Measurements from ENCODE around the gene PLXNA2.

Gene PLXNA2

DNA sequence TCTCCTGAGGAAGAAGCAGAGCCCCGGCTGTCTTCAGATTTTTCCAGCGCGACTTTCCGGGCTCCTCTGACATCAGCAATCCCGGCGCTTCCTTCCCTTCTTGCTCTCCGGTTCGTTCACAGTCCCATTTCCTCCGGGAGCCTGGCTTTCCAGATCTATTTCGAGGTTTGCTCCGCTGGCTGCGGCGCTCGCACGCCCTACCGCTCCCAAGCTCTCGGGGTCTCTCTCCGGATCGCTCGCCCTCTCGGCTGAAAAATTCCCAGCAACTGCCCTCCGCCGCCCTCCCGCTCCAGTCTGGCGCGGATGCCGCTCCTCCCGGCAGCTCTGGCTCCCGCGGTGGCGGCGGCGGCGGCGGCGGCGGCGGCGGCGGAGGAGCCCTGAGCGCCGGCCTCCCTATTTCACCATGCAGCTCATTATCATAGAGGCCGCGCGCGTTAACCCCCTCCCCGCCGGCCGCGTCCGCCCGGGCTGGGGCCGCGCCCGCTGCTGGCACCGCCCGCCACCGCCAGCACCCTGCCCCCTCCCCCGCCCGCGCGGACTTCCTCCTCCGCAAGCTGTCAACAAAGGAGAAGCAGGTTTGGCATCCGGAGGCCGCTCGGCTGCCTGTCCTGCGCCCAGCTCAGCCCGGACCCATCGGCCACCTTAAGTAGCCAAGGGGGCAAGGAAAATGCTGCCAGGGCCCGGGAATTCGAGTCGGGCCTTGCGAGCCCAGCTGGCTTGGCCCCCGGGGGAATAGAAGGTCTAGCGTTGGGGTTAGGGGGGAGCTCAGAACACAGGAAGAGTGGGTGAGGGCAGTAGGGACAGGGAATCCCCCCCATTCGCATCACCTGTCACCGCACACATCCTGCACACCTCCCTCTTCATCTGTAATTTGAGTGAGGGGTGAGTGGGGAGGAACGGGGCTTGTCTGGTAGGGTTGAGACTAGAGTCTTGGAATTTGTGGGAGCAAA is at the start of gene PLXNA2:
Gene PLXNA2, minus strand, starts transcription at position 418 of the 950 bp plus-strand sequence. CDS start 26,462 bp downstream, outside the sequence.
- DNase-seq (ENCODE audit: low read depth) = peak; percentile 18

- DNase-seq (ENCODE audit: low read depth) = no peak
Measured at GRCh38 chr1:208292908-208293307, 48.7 kb upstream of the PLXNA2 start.

- no peak for DNase-seq (ENCODE audit: low read depth)
Measured at GRCh38 chr1:208291923-208292711, 47.9 kb upstream of the PLXNA2 start.

DNA sequence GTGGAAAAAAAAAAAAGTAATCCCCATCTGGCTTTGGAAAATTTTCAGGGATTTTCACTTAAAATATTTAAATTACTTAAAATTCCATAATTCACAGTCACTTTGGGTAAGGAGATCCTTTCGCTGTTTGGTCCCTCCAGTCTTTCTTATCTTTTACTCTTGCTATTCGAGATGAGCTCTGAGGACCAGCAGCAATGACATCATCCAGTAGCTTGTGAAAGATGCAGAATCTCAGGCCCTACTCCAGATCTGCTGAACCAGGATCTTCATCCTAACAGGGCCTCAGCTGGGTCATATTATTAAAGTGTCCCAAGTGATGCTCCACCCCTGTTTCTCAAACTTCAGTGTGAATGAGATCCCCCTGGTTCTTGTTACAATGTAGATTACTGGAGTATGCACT is 46.9 kb upstream of the PLXNA2 start:
- no peak for DNase-seq (ENCODE audit: low read depth)

DNA sequence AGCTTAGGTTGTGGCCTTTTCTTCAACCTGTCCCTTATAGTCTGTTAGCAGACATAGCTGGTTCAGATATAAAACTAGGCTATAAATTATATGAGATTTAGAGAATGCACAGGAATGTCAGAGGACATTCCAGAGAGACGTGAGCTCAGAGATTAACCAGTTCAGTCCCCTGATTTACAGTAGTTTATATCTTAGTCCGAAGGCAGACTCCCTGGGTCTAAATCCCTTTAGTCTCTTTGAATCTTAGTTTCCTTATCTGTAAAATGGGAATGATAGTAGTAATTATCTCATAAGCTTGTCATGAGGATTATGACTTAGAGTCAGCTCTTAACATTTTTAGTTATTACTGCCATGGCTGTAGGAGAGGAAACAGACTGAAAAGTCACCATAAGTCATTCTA is 45.5 kb upstream of the PLXNA2 start:
- no peak for DNase-seq (ENCODE audit: low read depth)

- DNase-seq (ENCODE audit: low read depth) = no peak
Measured at GRCh38 chr1:208288495-208288894, 44.3 kb upstream of the PLXNA2 start.

GRCh38 chr1:208280681-208281450 is 36.7 kb upstream of the PLXNA2 start:
- no peak for DNase-seq (ENCODE audit: low read depth)

DNA sequence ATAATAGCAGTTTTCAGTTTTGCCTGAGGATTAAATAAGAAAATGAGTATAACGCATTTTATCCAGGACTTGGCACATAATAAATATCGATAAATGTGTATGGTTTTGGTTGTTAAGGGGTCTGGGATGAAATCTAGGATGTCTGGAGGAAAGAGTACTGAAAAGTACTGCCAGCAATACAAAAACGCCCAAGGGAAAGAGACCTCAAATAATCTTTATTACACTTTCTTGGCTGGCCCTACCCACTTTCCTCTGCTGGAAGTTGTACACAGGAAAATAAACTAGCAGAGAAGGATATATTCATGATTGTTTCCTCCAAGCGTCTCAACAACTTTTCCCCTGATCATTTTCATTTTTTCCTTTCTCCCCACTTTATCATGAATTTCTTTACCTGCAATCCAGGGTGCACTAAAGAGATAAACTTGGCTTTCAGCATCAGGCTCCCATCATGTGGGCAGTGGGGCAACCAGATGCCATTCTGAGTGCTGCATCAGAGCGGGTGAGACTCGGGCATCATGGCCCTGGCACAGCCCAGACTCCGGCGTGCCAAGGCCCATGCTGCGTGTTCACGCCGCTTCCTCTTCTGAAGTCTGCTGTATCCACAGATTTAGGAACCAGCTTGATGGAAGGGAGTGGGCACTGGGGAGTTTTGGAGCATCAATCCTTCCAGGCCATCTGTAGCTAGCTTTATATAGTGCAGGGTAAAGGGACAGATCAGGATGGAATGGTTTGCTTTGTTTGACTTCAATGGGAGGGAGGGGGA is 35.8 kb upstream of the PLXNA2 start:
- no peak for DNase-seq (ENCODE audit: low read depth)

GRCh38 chr1:208278638-208279037 is 34.5 kb upstream of the PLXNA2 start:
- DNase-seq (ENCODE audit: low read depth) = no peak

DNA sequence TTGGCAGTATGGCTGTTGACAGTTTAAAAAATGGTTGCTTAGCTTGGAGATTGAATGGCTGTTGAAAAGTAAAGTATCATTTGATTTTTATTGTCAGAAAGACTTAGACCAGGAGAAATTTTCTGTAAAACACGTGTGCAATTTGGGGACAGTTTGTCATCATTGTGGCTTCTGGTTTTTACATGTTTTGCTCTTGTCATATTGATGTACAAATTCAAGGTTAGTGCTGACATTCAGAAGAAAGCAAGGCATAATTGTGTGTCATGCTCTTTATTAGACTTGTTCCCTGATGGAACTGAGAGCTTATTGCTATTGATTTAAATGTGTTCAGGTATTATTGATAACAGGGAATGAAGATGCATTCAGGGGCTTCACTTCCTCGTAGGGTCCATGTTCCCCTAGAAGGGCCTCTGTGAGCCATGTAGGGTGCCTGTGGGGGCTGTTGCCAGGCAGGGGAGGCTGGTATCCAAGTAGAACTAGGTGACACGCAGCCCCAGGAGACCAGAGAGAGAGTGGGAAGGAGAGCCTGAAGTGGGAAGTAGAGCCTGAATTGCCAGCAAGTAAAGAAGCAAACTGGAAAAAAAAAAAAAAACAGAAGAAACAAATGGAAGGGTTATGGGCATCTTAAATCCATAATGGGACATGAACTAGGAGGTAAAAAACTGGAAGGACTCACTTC is 32.7 kb upstream of the PLXNA2 start:
- DNase-seq (ENCODE audit: low read depth) = no peak

GRCh38 chr1:208275083-208275482 is 30.9 kb upstream of the PLXNA2 start:
- no peak for DNase-seq (ENCODE audit: low read depth)

DNA sequence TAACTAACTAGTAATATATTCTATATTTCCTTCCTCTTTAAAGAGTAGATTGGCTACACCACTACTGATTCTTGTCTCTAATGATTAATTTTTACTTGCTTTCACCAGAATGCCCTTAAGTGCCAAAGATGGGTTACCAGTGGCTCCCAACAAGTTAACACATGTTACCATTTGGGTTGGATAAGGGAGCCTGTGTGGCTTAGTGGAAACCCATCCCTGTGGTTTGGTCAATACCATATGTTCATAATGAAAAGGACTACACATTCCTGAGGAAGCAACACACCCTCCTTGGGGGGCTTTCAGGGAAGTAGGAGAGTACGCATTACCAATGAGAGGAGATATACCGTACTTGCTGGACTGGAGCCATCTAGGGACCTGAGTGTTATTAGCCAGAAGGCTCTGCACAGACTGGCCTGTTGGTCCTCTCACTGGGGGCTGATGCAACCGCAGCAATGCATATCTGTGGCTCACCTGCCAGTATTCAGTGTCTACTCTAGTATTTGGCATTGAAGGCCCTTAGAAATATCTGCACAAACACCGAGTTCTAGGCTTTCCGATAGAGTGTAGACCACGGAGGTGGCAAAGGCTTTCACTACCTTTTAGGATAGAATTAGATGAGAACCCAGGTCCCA is 29.3 kb upstream of the PLXNA2 start:
- no peak for DNase-seq (ENCODE audit: low read depth)

GRCh38 chr1:208272713-208273112 is 28.5 kb upstream of the PLXNA2 start:
- no peak for DNase-seq (ENCODE audit: low read depth)

GRCh38 chr1:208272311-208272710 is 28.1 kb upstream of the PLXNA2 start:
- no peak for DNase-seq (ENCODE audit: low read depth)

DNA sequence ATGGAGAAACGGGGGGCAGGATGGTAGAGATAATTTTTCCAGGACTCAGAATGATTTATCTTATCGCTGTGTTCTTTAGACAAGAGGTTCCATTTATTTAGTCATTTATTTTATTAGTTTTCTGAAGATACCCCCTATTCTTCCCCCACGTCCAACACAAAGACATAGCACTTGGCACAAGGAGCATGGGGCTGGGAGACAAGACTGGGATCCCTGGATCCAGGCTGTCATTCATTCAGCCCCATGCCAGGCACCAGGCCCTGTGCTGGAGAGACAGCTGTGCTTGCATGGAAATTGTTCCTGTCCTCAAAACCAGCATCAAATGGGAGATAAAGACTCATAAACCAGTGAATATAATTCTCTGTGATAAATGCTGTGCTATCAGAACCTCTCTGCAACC is 27.1 kb upstream of the PLXNA2 start:
- no peak for DNase-seq (ENCODE audit: low read depth)

- DNase-seq (ENCODE audit: low read depth) = no peak
Measured at GRCh38 chr1:208270651-208271141, 26.5 kb upstream of the PLXNA2 start.

GRCh38 chr1:208269338-208269666 is 25.1 kb upstream of the PLXNA2 start:
- no peak for DNase-seq (ENCODE audit: low read depth)

DNA sequence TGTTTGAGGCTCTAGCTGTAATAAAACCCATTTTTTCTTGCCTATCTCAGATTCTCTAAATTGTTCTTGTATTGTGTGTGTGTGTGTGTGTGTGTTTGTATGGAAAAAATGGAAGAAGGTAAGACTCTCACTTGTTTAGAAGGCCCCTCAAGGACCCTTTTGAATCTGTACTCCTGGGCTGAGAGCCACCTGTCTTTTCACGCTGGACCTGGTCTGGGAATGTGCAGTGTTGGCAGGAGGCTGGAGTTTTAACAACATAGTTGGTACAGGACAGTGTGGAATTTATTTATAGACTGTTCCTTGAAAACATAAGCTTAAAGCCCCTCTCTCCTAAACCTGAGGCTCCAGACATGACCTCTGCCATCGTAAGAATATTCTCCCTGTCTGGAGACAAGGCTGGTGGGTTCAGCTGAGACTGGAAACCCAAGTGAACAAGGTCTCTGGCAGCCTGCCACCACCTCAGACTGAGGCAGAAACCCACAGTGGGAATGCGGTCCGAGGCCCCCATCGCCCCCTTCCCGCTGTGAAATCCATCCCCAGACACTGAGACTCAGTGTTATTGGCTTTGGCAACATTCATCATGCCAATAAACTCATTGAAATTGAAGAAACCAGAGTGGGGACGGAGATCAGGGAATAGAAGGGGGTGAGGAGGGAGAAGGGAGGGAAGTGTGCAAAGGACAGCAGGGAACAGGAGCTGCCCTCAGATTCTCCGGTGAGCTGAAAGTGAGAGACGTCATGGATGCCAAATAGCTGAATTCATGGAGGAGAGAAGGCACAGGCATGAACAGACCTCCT is 24.6 kb upstream of the PLXNA2 start:
- no peak for DNase-seq (ENCODE audit: low read depth)

GRCh38 chr1:208265525-208265924 is 21.3 kb upstream of the PLXNA2 start:
- no peak for DNase-seq (ENCODE audit: low read depth)

- DNase-seq (ENCODE audit: low read depth) = no peak
Measured at GRCh38 chr1:208265122-208265469, 20.9 kb upstream of the PLXNA2 start.
